Measurements from ENCODE around the gene KRT83.
"Not testable (repeated sequence)": the region's sequence is repeated elsewhere in the genome, so short reads cannot be mapped to it uniquely, and the experiment has no call there.

The KRT83 gene

DNA sequence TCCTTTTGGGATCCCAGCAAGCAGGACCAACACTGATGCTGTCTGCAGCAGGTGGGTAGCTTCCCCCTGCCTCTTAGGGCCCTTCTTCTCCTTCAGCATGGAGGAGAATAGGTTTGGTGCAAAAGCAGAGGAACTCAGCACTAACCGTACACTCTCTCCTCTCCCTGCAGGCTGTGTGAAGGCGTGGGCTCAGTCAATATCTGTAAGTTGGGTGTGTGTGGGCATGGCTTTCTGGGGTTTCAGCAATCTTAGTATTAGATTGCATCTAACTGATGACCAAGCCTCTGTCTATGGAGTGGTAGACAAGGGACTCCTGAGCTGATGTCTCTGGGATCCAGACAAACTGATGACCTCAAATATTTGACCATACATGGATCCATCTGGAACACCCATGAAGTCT lies 31.8 kb upstream of the KRT83 start:
- DNase-seq, result no peak

DNA sequence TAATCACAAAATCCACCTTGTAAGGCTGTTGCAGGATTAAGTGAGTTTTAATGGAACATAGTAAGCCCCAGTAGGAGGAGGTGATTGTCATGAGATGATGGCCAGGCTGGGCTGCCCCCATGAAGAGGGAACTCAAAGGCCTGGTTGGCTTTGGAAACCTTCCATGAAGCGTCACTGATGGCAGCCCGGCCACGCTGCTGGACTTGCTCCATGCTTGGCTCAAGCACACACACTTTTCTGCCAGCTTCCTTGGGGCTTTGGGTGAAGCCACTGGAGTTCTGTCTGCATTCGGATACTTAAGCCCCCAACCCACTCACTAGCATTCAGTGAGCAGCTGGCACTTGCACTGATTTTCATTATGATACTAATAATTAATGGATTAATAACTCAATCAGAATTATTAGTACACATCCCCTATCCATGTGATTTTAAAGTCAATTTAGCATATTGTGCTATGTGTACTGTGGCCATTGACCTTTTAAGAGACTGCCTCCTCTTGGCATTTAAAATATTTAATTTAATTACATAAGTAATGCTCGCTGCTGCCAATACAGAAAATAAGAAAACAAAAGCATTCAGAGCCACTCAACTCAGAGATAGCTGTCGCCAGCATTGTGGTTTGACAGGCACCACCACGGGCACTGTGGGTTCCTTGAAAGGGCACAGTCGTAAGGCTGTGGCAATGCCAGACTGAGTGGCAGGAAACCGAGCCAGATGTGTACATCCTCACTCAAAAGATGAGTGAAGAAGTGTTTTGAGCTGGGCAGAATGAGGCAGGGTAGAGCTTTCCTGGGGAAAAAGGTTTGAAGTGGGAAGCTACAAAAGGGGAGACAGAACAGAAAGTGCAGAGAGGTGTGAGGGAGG lies 30.2 kb upstream of the KRT83 start:
- no peak for DNase-seq

DNA sequence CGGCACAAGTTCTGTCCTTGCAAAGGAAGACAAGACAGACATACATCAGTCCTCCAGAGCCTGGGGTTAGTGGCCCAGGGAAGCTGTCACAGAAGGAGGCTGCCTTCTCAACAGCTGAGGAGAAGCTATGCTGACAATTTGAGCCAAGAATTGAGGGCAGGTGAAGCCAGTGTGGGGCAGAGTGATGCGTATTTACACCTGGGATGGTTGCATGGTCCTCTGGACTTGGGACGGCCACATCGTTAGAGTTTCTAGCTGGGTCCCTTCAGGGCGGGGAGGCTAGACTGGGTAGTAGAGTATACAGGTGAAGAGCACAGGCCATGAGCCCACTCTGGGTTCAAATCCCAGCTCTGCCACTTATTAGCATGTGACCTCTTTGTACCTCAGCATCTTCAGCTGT lies 29.6 kb upstream of the KRT83 start:
- no peak for DNase-seq

DNA sequence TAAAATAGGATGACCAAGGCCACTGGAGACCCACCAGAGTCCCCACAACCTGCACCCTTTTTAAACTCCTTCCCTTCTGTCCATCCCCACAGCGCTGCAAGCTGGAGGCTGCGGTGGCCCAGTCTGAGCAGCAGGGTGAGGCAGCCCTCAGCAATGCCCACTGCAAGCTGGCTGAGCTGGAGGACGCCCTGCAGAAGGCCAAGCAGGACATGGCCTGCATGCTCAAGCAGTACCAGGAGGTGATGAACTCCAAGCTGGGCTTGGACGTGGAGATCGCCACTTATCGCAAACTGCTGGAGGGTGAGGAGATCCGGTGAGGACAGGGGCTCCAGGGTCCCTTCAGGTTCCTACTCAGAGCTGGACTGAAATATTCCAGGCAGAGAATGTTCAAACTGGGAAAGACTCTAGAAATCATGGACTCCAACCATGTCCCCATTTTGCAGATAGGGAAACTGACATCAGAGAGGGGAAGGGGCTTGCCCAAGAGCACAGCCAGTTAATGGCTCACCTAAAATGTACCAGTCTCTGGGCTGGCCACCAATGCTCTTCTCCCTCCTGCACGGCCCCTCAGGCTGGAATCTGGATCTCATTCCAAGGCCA lies 28.9 kb upstream of the KRT83 start:
- DNase-seq, result no peak

DNA sequence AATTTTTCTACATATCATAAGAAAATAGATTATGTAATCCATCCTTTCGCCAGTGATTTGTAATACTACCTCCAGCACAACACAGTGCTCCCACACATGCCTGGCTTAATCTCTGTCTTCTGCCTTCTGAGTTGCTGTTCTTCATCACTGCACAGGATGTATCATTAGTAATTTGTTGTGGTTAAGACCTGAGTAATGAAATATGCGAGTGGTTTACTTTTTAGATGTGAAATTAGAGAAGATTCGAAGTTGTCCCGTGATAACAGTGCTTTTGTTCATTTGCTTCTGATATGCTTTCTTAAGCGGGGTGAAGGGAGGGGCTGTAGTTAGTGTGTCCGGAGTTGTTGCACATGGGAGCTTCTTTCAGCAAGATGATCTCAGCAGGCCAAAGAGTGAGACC lies 28.0 kb upstream of the KRT83 start:
- no peak for DNase-seq

DNA sequence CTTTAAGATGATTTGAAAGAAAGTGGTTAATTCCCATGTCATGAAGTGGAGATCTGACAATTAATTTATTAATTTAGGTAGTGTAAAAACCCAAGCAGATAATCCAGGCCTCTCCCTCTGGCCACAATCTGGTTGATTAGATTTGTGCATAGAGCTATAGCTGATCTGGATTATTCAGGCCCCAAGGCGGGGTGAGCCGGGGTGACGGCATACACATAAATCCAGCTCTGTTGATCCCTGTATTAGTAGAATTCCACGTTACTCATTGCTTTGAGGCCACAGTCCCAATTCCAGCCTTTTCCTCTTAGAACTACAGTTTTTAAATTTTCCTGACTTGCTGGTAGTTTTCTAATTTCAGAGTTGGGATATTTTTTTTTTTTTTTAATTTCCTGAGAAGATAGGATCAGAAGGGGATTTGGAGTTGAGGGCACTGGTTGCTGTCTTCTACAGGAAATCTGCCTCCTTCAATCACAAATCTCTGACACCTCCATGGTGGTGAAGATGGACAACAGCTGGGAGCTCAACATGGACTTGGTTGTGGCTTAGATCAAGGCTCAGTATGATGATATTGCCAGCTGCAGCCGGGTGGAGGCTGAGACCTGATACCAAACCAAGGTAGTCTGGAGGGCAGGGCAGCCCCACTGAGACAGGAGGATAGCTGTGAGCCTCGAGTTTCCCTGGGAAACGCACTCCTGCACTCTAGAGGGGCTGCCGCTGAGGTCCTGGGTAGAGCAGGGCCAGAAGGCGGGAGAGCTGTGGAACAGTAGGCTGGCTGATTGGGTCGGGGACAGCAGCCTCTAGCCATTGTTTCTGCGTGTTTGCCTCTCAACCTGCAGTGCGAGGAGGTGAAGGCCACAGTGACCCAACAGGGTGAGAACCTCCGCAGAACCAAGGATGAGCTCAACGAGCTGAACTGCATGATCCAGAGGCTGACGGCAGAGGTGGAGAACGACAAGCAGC lies 26.6 kb upstream of the KRT83 start:
- no peak for DNase-seq

DNA sequence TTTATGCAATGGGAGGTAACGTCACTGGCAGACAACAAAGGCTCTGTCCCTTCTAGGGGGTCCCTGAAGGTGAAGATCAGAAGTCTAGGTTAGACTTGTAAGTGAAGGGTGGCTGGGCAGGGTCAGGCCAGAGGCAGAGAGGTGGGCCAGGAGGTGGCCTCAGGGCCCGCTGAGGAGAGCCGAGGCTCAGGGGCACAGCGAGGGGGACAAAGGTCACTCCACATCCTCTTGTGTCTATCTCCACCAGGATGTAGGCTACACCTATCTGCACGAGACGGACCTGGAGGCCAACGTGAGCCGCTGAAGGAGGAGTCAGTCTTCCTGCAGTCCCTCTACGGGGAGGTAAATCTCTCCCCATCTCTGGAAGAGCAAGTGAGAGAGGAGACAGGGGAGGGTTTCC lies 25.8 kb upstream of the KRT83 start:
- DNase-seq, result no peak

DNA sequence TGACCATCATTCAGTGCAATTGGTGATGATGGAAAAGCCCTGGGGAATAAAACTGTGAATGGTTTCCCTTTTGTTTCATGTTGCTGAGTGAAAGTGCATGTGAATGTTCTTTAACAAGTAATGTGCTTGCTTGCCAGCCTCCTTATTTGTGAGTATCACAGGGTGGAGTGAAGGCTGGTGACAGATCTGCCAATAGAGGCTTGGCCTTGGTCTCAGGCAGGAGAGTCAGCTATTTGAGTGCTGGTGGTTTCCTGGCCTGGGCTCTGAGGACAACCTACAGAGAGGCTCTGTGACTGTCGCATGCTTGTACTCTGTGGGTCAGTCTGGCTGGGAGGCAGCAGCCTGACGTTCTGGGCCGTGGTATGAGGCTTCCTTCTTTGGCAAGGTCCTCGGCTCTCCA lies 25.4 kb upstream of the KRT83 start:
- no peak for DNase-seq

DNA sequence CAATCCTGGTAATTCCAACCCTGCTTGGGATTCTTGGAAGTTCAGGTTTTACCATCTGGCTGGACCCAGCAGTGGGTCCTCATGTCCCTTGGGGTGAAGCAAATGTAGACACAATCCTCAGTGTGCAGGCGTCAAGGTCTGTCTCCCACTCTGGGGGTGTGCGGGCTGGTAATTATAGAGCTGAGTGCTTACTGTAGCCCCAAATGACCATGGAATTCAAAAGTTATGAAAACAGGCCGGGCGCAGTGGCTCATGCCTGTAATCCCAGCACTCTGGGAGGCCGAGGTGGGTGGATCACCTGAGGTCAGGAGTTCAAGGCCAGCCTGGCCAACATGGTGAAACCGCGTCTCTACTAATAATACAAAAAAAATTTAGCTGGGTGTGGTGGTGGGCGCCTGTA lies 23.8 kb upstream of the KRT83 start:
- not testable (repeated sequence) for DNase-seq

DNA sequence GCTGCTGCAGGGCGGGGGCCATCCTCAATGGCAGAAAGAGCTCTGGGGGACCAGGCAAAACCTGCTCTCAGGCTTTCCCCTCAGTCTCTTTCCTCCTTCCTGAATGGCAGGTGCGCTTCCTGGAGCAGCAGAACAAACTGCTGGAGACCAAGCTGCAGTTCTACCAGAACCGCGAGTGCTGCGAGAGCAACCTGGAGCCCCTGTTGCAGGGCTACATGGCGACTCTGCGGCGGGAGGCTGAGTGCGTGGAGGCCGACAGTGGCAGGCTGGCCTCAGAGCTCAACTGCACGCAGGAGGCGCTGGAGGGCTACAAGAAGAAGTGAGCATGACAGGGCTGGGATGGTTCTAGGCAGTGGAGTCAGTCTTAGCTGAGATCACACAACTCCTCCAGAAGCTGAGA lies 22.9 kb upstream of the KRT83 start:
- no peak for DNase-seq

DNA sequence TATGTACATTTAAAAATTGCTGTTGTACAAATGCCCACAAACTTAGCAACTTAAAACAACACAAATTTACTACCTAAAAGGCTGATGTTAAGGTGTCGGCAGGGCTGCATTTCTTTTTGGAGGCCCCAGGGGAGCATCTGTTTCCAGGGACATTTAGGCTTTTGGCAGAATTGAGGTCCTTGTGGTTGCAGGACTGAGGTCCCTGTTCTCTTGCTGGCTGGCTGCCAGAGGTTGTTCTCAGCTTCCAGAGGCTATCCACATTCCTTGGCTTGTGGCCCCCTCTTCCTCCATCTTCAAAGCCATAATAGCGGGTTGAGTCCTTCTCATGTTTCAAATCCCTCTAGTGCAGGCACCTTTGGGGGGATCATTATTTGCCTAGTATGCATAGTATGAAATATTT lies 22.4 kb upstream of the KRT83 start:
- no peak for DNase-seq

DNA sequence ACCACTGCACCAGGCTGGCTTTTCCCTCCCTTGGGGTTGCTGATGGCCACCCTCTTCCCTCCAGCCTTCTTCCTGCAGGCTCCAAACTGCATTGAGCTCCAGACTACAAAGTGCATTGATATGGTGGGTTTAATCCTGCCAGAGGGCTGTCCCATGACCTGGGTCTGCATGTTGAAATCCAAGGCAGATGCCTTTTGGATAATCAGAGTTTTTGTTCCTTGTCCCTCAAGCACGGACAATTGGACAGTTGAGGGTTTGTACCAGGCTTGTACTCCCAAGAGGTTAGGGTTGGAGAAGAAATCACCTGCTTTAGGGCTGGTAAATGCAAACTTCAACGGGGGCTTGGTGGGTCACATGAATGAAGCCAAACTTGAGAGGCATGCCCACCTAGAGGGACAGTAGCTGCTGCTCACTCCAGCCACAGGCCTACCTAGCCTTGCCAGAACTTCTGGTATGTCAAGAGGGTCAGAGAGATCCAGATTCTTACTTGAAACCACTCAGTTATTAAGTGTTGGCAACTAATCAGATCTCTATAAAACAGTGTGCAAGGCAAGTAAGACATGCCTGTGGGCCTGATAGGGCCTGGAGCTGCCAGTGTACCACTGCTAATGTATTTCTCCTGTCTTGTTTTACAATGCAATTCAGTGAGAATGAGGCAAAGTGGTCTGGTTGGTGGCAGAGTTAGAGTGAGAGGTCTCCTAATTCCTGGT lies 21.7 kb upstream of the KRT83 start:
- no peak for DNase-seq

DNA sequence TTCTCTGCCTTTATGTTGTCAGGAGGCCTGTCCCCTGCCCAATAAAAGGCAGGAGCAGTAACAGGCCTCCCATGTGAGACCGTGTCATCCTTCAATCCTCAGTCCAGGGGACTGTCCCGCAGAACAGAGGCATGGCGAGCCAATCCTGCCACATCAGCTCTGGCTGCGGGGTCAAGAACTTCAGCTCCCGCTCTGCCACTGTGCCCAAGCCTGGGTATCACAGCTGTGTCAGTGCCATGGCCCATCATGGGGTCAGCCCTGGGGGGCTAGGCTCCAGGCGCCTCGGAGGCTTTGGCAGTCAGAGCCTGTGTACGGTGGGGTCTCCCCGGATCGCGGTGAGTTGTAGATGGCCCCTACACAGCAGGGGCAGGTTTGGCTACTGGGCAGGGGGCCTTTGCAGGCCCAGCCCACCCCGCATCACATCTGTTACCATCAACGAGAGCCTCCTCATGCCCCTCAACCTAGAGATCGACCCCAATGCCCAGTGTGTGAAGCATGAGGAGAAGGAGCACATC lies 19.9 kb upstream of the KRT83 start:
- DNase-seq, result no peak

DNA sequence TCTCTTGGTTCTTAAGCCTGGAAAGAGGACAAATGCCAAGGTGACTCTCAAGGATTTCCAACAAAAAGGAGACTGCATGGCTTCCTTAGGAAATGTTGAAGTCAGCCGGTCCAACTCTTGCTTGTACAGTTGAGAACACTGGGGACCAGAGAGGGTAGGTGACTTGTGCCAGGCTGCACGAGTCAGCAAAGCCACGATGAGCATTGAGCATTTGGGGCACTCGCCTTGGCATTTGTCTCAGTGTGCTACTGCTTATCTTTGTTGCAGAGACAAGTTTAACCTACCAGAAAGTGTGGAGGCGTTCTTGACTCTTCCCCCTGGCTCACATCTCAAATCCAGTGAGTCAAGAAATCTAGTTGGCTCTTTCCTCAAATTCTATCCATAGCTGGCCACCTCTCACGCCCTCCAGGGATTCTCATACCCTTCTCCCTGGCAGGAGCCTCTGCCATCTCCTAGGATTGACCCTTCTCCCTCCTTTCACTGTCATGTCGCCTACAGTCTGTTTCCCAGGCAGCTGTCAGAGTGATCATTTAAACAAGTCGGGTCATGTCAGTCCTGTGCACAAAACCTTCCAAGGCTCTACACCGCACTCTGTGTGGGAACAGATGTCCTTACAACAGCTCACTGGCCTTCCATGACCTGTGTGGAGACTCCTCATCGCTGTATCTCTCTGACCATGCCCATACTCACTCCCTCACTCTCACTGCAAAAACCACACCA lies 17.2 kb upstream of the KRT83 start:
- DNase-seq, result no peak

DNA sequence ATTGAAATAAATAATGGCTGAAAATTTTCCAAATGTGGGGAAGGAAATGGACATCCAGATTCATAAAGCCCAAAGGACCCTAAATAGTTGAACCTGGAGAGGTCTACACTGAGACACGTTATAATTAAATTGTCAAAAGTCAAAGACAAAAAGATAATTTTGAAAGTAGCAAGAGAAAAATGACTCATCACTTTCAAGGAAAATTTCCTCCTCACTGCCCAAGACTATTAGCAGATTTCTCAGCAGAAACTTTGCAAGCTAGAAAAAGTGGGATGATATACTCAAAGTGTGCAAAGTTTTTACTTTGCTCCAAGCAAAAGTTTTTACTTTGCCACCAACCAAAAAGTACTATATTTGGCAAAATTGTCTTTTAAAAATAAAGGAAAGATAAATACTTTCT lies 15.9 kb upstream of the KRT83 start:
- DNase-seq, result no peak

DNA sequence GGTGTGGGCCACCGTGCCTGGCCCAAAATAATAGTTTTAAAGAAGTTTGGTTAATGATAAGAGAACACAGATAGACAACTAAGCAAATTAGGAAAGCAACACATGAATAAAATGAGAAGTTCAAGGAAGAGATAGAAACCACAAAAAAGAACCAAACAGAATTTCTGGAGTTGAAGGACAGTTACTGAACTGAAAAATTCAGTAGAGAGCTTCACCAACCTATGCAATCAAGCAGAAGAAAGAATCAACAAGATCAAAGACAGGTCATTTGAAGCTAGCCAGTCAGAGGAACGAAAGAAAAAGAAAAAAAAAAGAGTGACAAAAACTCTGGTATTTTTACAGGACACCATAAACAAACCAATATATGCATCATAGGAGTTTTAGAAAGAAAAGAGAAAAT lies 15.4 kb upstream of the KRT83 start:
- no peak for DNase-seq

DNA sequence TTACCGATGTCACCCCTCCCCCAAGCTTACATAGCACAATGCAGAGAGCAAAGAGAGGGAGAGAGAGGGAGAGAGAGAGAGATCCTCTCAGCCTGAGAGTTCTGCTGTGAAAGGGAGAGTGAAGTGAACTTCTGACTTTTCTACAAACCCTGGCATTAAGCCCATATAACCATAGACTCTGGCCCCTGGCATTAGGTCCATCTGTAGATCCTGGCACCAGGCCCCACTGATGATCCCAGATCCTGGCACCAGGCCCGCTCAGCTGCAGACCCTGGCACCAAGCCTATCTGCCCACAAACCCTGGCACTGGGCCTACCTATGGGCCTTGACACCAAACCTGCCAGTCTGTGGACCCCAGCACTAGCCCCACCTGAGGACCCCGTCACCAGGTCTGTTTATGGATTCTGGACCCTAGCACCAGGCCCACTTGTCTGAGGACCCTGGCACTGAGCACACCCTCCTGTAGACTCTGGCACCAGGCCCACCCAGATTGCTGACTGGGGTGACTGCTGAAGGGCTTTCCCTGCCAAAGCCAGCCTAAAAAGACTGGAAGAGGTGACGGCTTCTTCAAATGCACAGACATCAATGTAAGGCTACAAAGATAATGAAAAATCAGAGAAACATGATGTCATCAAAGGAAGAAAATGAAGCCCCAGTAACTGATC lies 14.5 kb upstream of the KRT83 start:
- no peak for DNase-seq

DNA sequence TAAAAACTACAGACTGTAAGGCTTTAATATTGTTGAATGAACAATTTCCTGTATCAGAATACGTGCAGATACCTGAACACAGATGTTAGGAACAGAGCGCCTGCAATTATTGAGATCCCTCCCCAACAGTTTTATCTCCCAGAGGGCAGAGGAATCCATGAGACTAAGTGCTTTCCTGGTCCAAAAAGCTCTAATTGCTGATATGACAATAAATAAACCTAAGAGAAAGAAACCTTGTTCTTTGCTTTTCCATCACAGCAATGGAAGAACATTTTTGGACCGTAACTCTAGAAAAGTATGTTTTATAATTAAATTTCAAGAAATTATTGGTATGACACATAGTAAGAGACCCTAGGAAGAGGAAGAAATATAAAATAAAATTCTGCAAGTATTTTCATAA lies 13.0 kb upstream of the KRT83 start:
- no peak for DNase-seq

DNA sequence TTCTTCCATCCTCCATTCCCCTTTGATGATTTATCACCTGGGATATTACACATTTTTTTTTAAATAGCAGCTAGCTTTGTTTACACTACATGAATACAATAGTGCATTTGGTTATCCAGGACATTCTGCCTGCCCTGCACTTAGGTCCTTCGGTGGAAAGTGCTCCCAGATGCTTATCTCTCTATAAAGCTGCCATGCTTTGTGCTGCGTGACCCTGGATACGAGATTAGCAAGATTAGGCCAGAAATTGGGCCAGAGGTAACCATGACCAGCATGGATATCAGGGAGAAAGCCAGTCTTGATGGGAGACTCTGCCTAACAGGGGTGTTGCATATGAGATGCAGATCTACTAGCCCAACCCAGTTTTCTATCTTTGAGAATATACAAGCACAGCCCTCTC lies 12.1 kb upstream of the KRT83 start:
- no peak for DNase-seq

DNA sequence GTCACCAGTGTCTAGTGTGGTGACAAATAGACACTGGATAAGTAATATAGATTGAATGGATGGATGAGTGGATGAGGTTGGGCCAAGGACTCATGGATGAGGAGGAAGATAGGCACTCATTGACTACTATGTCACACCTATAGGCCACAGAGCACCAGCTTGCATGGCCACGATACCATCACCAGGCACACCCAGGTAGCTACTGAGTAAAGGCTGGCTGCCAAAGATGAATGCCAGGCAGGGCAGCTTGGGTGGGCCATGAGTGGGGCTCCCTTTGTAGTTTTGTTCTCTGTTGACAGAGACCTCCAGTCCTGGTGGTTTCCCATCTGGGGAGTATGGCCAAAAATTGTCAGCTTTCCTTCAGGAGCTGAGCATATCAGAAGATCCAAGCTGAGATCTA lies 11.2 kb upstream of the KRT83 start:
- DNase-seq, result no peak

DNA sequence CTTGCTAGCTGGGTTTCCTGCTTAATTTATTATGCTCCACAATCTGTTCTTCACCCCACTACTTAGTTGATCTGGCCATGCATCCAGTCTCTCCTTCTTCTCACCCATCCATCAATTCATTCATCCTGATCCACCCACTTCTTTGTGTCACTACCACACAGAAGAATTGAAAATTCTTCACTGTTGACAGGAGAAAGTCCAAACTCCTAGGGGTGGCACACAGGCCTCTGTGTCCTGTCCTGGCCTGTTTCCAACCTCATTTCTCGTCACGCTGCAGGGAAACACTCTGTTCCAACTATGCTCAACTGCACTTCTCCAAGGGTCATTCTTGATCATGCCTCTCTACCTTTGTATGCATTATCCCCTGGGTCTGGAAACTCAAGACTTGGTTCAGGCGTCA lies 10.6 kb upstream of the KRT83 start:
- no peak for DNase-seq

DNA sequence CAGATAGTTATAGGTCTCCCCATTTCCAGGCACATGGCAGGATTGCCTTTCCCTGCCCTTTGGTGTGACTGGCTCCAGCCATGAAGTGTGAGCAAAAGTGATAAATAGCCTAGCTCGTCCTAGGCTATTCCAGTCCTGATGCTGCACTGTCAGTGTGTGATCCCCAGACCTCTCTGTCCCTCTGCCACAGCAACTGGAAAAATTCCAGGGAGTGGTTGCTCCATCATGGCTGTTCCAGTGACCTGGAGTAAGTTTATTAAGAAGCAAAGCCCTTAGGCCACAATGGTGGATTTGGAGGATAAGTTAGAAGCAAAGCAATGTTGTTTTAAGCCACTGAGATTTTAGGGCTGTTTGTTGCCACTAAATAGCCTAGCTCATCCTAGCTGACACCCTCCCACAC lies 9.8 kb upstream of the KRT83 start:
- no peak for DNase-seq

Data from amniotic stem cell (primary cell).